ENCODE measurements around the gene BEST2.
A peak's percentile ranks its signal among the peaks of the same experiment; 100 is the strongest.

GRCh38 chr19:12792051-12792852 is 40.7 kb downstream of the BEST2 start:
- TF ChIP-seq SIN3A (IDR thresholded peaks at IDR 0.05; ENCODE audit: borderline replicate concordance, insufficient read depth, low read depth, low read length), result peak; percentile 38; the same call in 1 of the 2 replicates
- TF ChIP-seq CTCF (IDR thresholded peaks at IDR 0.05), result no peak

Data from Panc1 (cell line).